ENCODE data around the gene CAPZB.

CAPZB gene

GRCh38 chr1:19363536-19364152 lies 121.7 kb downstream of the CAPZB start:
- no peak for DNase-seq

GRCh38 chr1:19361611-19362147 lies 123.7 kb downstream of the CAPZB start:
- DNase-seq, result no peak

- DNase-seq, result no peak
Observed at GRCh38 chr1:19360843-19361610, 124.3 kb downstream of the CAPZB start.

- no peak for DNase-seq
Observed at GRCh38 chr1:19360432-19360831, 124.9 kb downstream of the CAPZB start.

GRCh38 chr1:19360016-19360415 lies 125.3 kb downstream of the CAPZB start:
- DNase-seq, result peak in 1 of 2 experiments; percentile 36

- no peak for DNase-seq
Observed at GRCh38 chr1:19359357-19359756, 126.0 kb downstream of the CAPZB start.

- DNase-seq, result no peak
Observed at GRCh38 chr1:19358710-19359109, 126.6 kb downstream of the CAPZB start.

- no peak for DNase-seq
Observed at GRCh38 chr1:19357299-19357986, 127.9 kb downstream of the CAPZB start.

- DNase-seq, result no peak
Observed at GRCh38 chr1:19356266-19356665, 129.1 kb downstream of the CAPZB start.

GRCh38 chr1:19354531-19354981 lies 130.8 kb downstream of the CAPZB start:
- DNase-seq, result no peak

GRCh38 chr1:19353596-19353995 lies 131.7 kb downstream of the CAPZB start:
- no peak for DNase-seq

- DNase-seq, result no peak
Observed at GRCh38 chr1:19352839-19353238, 132.5 kb downstream of the CAPZB start.

GRCh38 chr1:19351873-19352272 lies 133.5 kb downstream of the CAPZB start:
- DNase-seq, result no peak

GRCh38 chr1:19350566-19350965 lies 134.8 kb downstream of the CAPZB start:
- no peak for DNase-seq

GRCh38 chr1:19349999-19350398 lies 135.3 kb downstream of the CAPZB start:
- DNase-seq, result no peak

GRCh38 chr1:19348441-19349198 lies 136.7 kb downstream of the CAPZB start:
- no peak for DNase-seq

GRCh38 chr1:19347533-19348172 lies 137.7 kb downstream of the CAPZB start:
- DNase-seq, result no peak

GRCh38 chr1:19346026-19346425 lies 139.3 kb downstream of the CAPZB start:
- no peak for DNase-seq

GRCh38 chr1:19345391-19345790 lies 139.9 kb downstream of the CAPZB start:
- DNase-seq, result no peak

- no peak for DNase-seq
Observed at GRCh38 chr1:19344831-19345230, 140.5 kb downstream of the CAPZB start.

GRCh38 chr1:19344372-19344810 lies 140.9 kb downstream of the CAPZB start:
- DNase-seq, result peak; percentile 25 to 68

Measured in NCI-H524 (cell line).